ENCODE data around the gene PHLDB2.

The PHLDB2 gene

GRCh38 chr3:111885578-111885977 is 26.5 kb downstream of the PHLDB2 start:
- DNase-seq, result no peak

DNA sequence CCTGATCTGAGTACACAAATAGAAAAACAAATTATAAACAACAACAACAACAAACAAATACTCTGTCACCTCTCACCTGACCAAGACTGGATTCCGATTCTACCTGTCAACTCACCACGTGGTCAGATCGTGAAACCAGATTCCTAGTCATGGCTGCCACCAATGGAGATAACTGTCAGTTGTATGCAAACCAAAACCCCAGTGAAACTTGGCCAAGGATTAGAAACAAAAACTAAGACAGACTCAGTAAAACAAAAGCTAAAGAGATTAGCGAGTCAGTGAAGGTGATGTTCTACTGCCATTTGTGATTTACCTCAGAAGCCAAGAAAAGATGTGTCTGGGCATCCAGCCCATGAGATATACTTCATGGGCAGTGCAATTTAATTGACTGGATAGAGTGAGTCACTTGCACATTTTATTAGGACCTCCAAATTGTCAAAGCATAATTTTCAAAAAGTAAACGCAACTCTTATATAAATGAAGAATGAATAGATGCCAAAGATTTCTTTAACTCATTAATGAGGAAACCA is 31.1 kb downstream of the PHLDB2 start:
- no peak for DNase-seq

- no peak for DNase-seq
Measured at GRCh38 chr3:111892070-111892469, 33.0 kb downstream of the PHLDB2 start.

DNA sequence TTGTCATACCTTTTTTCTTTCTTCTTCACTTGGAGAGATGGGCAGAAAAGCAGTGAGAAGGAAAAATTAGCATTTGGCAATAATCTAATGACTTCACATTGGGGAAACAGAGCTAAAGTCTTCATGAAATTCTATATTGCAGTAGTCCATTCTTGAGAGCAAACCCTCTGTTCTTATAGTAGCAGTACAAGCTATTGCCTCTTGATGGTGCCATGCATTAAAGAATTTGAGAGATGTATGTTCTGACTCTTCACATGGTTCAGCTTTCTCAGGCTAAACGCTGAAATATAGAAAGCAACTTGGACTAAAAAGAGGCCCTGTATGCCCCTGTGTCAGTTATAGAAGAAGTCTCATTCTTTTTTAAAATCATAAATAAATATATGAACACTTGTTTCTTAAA is 36.0 kb downstream of the PHLDB2 start:
- DNase-seq, result no peak

DNA sequence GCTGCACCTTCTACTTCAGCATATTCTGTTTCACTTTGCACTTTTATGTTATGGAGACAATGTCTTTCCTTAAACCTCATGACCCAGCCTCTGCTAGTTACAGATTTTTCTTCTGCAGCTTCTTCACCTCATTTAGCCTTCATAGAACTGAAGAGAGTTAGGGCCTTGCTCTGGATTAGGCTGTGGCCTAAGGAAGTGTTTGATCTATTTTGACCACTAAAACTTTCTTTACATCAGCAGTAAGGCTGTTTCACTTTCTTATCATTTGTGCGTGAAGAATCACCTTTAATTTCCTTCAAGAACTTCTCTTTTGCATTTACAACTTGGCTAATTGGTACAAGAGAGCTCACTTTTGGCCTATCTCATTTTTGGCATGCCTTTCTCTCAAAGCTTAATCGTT is 40.9 kb downstream of the PHLDB2 start:
- no peak for DNase-seq

GRCh38 chr3:111901637-111902036 is 42.6 kb downstream of the PHLDB2 start:
- no peak for DNase-seq

DNA sequence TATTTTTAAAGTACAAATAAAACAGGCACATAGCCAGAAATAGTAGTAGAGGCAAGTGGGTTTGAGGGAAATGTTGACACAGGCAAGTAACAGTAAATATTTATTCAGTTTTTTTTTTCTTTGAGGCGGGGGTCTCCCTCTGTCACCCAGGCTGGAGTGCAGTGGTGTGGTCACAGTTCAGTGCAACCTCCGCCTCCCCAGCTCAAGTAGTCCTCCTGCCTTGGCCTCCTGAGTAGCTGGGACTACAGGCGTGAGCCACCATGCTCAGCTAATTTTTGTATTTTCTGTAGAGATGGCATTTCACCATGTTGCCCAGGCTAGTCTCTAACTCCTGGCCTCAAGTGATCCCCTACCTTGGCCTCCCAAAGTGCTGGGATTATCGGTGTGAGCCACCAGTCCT is 43.5 kb downstream of the PHLDB2 start:
- no peak for DNase-seq

DNA sequence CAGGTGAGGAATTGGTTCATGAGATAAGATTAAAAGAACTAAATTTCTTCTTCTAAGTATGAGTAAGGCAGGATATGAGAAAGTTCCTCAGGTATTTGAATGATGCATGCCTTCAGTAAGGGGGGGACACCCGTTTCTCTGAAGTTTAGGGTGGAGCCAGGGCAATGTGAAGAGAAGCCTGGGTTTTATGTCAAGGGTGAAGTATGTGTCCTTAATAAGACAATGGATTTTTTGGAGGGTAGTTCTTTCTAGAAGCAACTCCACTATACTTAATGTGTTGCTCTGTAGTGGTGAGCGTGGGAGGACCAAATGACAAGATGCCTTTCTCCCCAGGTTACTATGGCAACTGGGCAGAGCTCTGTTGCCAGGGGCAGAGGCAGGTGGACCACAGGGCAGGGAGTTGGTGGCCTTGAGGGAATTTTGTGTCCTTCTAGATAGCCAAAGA is 44.0 kb downstream of the PHLDB2 start:
- no peak for DNase-seq

- no peak for DNase-seq
Measured at GRCh38 chr3:111904376-111905241, 45.5 kb downstream of the PHLDB2 start.

- no peak for DNase-seq
Measured at GRCh38 chr3:111906656-111907055, 47.6 kb downstream of the PHLDB2 start.

- DNase-seq, result no peak
Measured at GRCh38 chr3:111907151-111907550, 48.1 kb downstream of the PHLDB2 start.

DNA sequence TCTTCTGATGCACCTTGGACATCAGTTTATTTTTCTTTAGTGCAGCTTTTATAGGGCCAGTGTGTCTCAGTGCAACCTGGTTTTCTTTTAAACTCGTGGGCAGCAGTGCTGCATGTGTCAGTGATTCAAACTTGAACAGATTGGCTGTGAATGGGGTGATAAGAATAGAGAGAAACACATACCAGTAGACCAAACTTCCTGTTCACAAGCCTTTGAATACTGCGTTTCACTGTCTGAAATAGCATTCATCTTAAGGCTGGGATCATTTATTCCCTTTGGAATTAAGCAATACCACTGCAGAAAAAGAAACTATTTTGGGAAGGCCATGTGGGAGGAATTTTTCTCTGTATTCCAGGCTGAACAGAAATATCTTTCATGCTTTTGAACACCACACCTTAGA is 51.7 kb downstream of the PHLDB2 start:
- DNase-seq, result no peak

GRCh38 chr3:111911446-111911845 is 52.4 kb downstream of the PHLDB2 start:
- DNase-seq, result no peak

GRCh38 chr3:111913163-111913763 is 54.2 kb downstream of the PHLDB2 start:
- no peak for DNase-seq

DNA sequence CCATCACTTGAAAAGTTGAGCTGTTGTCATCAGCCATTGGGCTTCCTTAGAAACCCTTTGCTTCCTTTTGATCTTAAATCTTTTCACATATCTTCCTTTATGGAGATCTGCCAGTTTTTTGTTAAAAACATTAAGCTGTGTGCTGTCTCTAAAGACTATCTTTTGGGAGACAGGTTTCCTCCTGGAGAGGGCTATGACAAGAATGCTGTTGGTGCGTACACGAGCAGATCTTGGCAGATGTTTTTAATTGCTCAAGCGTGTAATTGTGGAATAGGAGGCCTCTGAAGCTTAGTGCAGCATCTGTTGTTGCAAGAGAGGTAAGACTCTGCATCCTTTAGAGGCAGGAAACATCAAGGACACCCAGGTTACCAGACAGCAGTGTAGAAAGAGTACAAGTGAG is 56.8 kb downstream of the PHLDB2 start:
- DNase-seq, result no peak

GRCh38 chr3:111917300-111917699 is 58.2 kb downstream of the PHLDB2 start:
- no peak for DNase-seq

GRCh38 chr3:111919370-111920065 is 60.5 kb downstream of the PHLDB2 start:
- DNase-seq, result no peak

GRCh38 chr3:111921181-111921580 is 62.1 kb downstream of the PHLDB2 start:
- no peak for DNase-seq

- no peak for DNase-seq
Measured at GRCh38 chr3:111923095-111923771, 64.2 kb downstream of the PHLDB2 start.

GRCh38 chr3:111923806-111924205 is 64.7 kb downstream of the PHLDB2 start:
- DNase-seq, result no peak

- DNase-seq, result no peak
Measured at GRCh38 chr3:111924283-111924682, 65.2 kb downstream of the PHLDB2 start.

DNA sequence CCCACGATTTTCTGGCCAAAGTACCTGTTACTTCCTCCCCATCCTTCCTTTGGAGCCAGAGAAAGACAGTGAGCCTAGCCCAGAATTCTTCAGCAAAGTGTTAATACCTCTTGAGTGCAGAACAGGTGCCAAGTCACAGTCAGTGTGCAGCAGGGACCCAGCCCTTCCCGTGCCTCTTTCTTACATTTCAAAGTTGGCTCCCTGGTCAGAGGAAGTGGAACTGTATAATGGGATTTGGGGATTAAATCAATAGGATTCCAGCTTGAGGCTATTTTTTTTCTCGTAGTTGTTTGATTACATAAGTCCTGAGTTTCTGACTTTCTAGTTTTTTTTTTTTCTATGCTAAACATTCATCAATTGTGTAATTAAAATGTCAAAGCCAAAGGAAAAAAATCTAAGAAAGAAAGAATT is 67.2 kb downstream of the PHLDB2 start:
- DNase-seq, result no peak

DNA sequence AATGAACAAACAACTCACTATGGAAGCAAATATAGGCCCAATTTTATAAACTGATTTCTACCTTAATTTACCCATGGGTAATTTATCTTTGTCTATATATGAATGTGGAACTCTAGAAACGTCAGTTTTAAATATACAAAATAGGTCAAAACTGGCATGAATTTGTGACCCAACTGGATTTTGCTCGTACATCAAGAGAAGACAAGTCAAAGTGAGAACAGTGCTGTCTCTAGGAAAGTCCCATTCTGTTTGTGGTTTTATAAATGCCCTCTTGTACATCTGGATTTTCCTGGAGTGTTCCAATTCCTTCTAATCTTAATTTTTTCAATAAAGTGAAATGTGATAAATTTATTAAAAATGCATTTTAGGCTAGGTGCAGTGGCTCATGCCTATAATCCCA is 69.5 kb downstream of the PHLDB2 start:
- no peak for DNase-seq
